Motor neuron (in vitro differentiated cells): ENCODE results near the gene NOD1. TPM values are rescaled to one million over a fixed set of nuclear protein-coding genes. Genes with fewer than 3 reads are reported as not detected.
"Not testable (repeated sequence)": the region's sequence is repeated elsewhere in the genome, so short reads cannot be mapped to it uniquely, and the experiment has no call there.

ENCODE experiments used
- ATAC-seq, 8 experiments: fragments of 200-7000 bp; cut with Tn5 transposase; replicated peaks in 6 of 8; 2 replicates each; pipeline ENCODE4 v1.8.0; 2021; ENCODE audit warnings: mild to moderate bottlenecking in 8 of 8, moderate library complexity in 8 of 8
- H3K27ac ChIP-seq, 2 donors: fragments of 250-450 bp; sonication (Bioruptor Pico); 2 replicates each; pipeline ENCODE4 v1.9.0; 2021; ENCODE audit warnings: antibody characterized with exemption in 2 of 2, mild to moderate bottlenecking in 2 of 2, moderate library complexity in 1 of 2
- H3K4me1 ChIP-seq, 2 donors: fragments of 250-450 bp; sonication (Bioruptor Pico); replicated peaks in 1 of 2; 2 replicates each; pipeline ENCODE4 v1.6.1; 2021; ENCODE audit warnings: antibody characterized with exemption in 2 of 2, mild to moderate bottlenecking in 2 of 2, moderate library complexity in 1 of 2
- H3K4me3 ChIP-seq, 5 donors: fragments of 250-450 bp; sonication (Bioruptor Pico); 2 replicates each; pipeline ENCODE4 v1.9.0; 2021; ENCODE audit warnings: antibody characterized with exemption in 5 of 5, mild to moderate bottlenecking in 5 of 5, moderate library complexity in 4 of 5
- WGBS, 10 experiments: fragments of 450-650 bp; shearing (Covaris generic); methylation state at CpG; one replicate each; pipeline ENCODE4 v1.0.0; 2022; 5-methylcytosine and 5-hydroxymethylcytosine counted together
- in situ Hi-C, 9 experiments: fragments of 400-800 bp; cut with MboI; loops; one replicate each; pipeline ENCODE4 v1.15.0; 2021; ENCODE audit warnings: low sequenced_read_pairs in 9 of 9, low pct_unique_long_range_greater_than_20kb in 2 of 9; ENCODE audit not compliant: unreplicated experiment in 9 of 9
- total RNA-seq, 8 experiments: library from RNA; unstranded; fragments of 300-600 nt; gene quantifications; 2 replicates each; pipeline versions ENCODE4 v1.2.3 to v1.2.4, GENCODE V29; 2022

NOD1 gene
- total RNA-seq, 8 experiments from 2014 or later, result 1.4 to 10.1 (median 5.5) TPM

- no peak for ATAC-seq
- Histone ChIP-seq H3K4me3 (no peak overlapping the region), H3K4me1 (no peaks in the 10 kb centered on the region), H3K27ac (no peak overlapping the region)
- in situ Hi-C loops, result no loop called here
Observed at GRCh38 chr7:30493228-30493627, 14.6 kb upstream of the NOD1 start.

- in situ Hi-C loops, result no loop called here
- H3K4me3 ChIP-seq, result no peak overlapping the region
- no peak for ATAC-seq
- no peaks in the 10 kb centered on the region for H3K4me1 ChIP-seq
- no peak overlapping the region for H3K27ac ChIP-seq
Observed at GRCh38 chr7:30491417-30491816, 12.8 kb upstream of the NOD1 start.

GRCh38 chr7:30487371-30487770 lies 8.8 kb upstream of the NOD1 start:
- Histone ChIP-seq H3K4me3 (no peak overlapping the region), H3K27ac (no peak overlapping the region), H3K4me1 (no peaks in the 10 kb centered on the region)
- WGBS, 10 experiments, result 60 to 100% (median 87%) methylated on average over 1 of the region's 1 CpG; no CpG with 5 or more reads in 4 of the 10 experiments
- in situ Hi-C loops, result no loop called here
- no peak for ATAC-seq

GRCh38 chr7:30485667-30486066 lies 7.1 kb upstream of the NOD1 start:
- ATAC-seq, result no peak
- in situ Hi-C loops, result no loop called here
- Histone ChIP-seq H3K4me3 (no peak overlapping the region), H3K27ac (no peak overlapping the region), H3K4me1 (no peaks in the 10 kb centered on the region)
- 57 to 100% (median 100%) methylated on average over 1 of the region's 1 CpG; no CpG with 5 or more reads in 1 of the 10 experiments for WGBS, 10 experiments

- 75 to 100% (median 90%) methylated on average over 2 to 9 of the region's 9 CpGs; no CpG with 5 or more reads in 1 of the 10 experiments for WGBS, 10 experiments
- H3K4me1 ChIP-seq, ATAC-seq, H3K27ac ChIP-seq, H3K4me3 ChIP-seq, in situ Hi-C loops: not testable (repeated sequence)
Observed at GRCh38 chr7:30481416-30481815, 2.8 kb upstream of the NOD1 start.

- in situ Hi-C loops, result no loop called here
- peak overlapping the region in 2 of 5 donors; percentile 65 to 79 for H3K4me3 ChIP-seq
- ATAC-seq, result no peak
- peaks cover 0 to 3% of the 10 kb centered on the region in 2 donors for H3K4me1 ChIP-seq
- WGBS, 10 experiments, result 17 to 100% (median 75%) methylated on average over 1 to 10 of the region's 14 CpGs; no CpG with 5 or more reads in 1 of the 10 experiments
- H3K27ac ChIP-seq, result no peak overlapping the region
Observed at GRCh38 chr7:30479202-30480120, 877 bp upstream of the NOD1 start.

GRCh38 chr7:30476459-30477145 lies 2.0 kb downstream of the NOD1 start:
- WGBS, 10 experiments, result 54 to 100% (median 86%) methylated on average over 2 to 10 of the region's 10 CpGs; no CpG with 5 or more reads in 2 of the 10 experiments
- in situ Hi-C loops, result no loop called here
- no peak for ATAC-seq
- no peak overlapping the region for H3K27ac ChIP-seq
- no peak overlapping the region for H3K4me3 ChIP-seq
- peaks cover 4 to 6% of the 10 kb centered on the region in 2 donors for H3K4me1 ChIP-seq

- Histone ChIP-seq H3K27ac (no peak overlapping the region), H3K4me1 (peaks cover 15 to 16% of the 10 kb centered on the region in 2 donors), H3K4me3 (no peak overlapping the region)
- no peak for ATAC-seq
- 63 to 100% (median 88%) methylated on average over 1 to 5 of the region's 6 CpGs; no CpG with 5 or more reads in 2 of the 10 experiments for WGBS, 10 experiments
- in situ Hi-C loops, result no loop called here
Observed at GRCh38 chr7:30475580-30475979, 3.0 kb downstream of the NOD1 start.

GRCh38 chr7:30474893-30475292 lies 3.7 kb downstream of the NOD1 start:
- peak in 1 of 8 experiments; percentile 1 for ATAC-seq
- Histone ChIP-seq H3K27ac (no peak overlapping the region), H3K4me1 (peaks cover 20 to 21% of the 10 kb centered on the region in 2 donors), H3K4me3 (no peak overlapping the region)
- WGBS, 10 experiments, result 0 to 89% (median 44%) methylated on average over 1 to 2 of the region's 2 CpGs; no CpG with 5 or more reads in 2 of the 10 experiments
- in situ Hi-C loops, result no loop called here

GRCh38 chr7:30474485-30474884 lies 4.1 kb downstream of the NOD1 start:
- Histone ChIP-seq H3K27ac (no peak overlapping the region), H3K4me3 (no peak overlapping the region), H3K4me1 (peaks cover 24 to 26% of the 10 kb centered on the region in 2 donors)
- 50 to 100% (median 93%) methylated on average over 1 to 8 of the region's 10 CpGs; no CpG with 5 or more reads in 1 of the 10 experiments for WGBS, 10 experiments
- ATAC-seq, result no peak
- in situ Hi-C loops, result no loop called here

GRCh38 chr7:30473903-30474302 lies 4.7 kb downstream of the NOD1 start:
- 83 to 100% (median 100%) methylated on average over 1 of the region's 1 CpG; no CpG with 5 or more reads in 5 of the 10 experiments for WGBS, 10 experiments
- Histone ChIP-seq H3K27ac (no peak overlapping the region), H3K4me3 (no peak overlapping the region), H3K4me1 (peaks cover 30 to 31% of the 10 kb centered on the region in 2 donors)
- in situ Hi-C loops, result no loop called here
- ATAC-seq, result no peak

- ATAC-seq, result no peak
- WGBS, 10 experiments, result 72 to 100% (median 88%) methylated on average over 1 to 4 of the region's 4 CpGs; no CpG with 5 or more reads in 4 of the 10 experiments
- in situ Hi-C loops, result no loop called here
- no peak overlapping the region for H3K4me3 ChIP-seq
- H3K27ac ChIP-seq, result no peak overlapping the region
- H3K4me1 ChIP-seq, result peaks cover 33% of the 10 kb centered on the region in 2 donors
Observed at GRCh38 chr7:30472784-30473775, 5.5 kb downstream of the NOD1 start.
